H9 (cell line): ENCODE measurements around the gene FFAR4. TPM values are rescaled to one million over a fixed set of nuclear protein-coding genes. Genes with fewer than 3 reads are reported as not detected.

ENCODE experiments used
- DNase-seq: peaks from one replicate; pipeline ENCODE4 v3.0.0-alpha.2; 2017
- H2AFZ ChIP-seq: one replicate; pipeline ENCODE4 v1.6.1; 2013; ENCODE audit warnings: mild to moderate bottlenecking, low read length, control low read depth, moderate library complexity
- H2AK5ac ChIP-seq: 2 replicates; pipeline ENCODE4 v1.6.1; 2013; ENCODE audit warnings: low read length, control low read depth, mixed read lengths; ENCODE audit not compliant: insufficient read length
- H2BK120ac ChIP-seq: one replicate; pipeline ENCODE4 v1.6.1; 2013; ENCODE audit warnings: low read depth, mild to moderate bottlenecking, low read length, control low read depth, inconsistent platforms; ENCODE audit not compliant: poor library complexity, severe bottlenecking
- H2BK12ac ChIP-seq: 2 replicates; pipeline ENCODE4 v1.6.1; 2013; ENCODE audit warnings: low read length, control low read depth, mixed read lengths, low read depth; ENCODE audit not compliant: insufficient read length
- H2BK15ac ChIP-seq: 2 replicates; pipeline ENCODE4 v1.6.1; 2013; ENCODE audit warnings: low read depth, low read length, control low read depth
- H2BK20ac ChIP-seq: one replicate; pipeline ENCODE4 v1.6.1; 2013; ENCODE audit warnings: low read depth, mild to moderate bottlenecking, low read length, control low read depth, inconsistent platforms; ENCODE audit not compliant: poor library complexity, severe bottlenecking
- H2BK5ac ChIP-seq: 2 replicates; pipeline ENCODE4 v1.6.1; 2013; ENCODE audit warnings: low read length, control low read depth, mixed read lengths; ENCODE audit not compliant: insufficient read length
- H3K14ac ChIP-seq: 2 replicates; pipeline ENCODE4 v1.6.1; 2013; ENCODE audit warnings: low read length, control low read depth; ENCODE audit not compliant: insufficient read depth
- H3K18ac ChIP-seq: 2 replicates; pipeline ENCODE4 v1.6.1; 2013; ENCODE audit warnings: low read depth, mild to moderate bottlenecking, mixed read lengths, low read length, control low read depth; ENCODE audit not compliant: insufficient read length
- H3K23ac ChIP-seq: 2 replicates; pipeline ENCODE4 v1.6.1; 2013; ENCODE audit warnings: low read length, control low read depth, mixed read lengths, low read depth; ENCODE audit not compliant: insufficient read length
- H3K23me2 ChIP-seq: 2 replicates; pipeline ENCODE4 v1.6.1; 2013; ENCODE audit warnings: low read depth, mild to moderate bottlenecking, mixed read lengths, low read length, control low read depth; ENCODE audit not compliant: insufficient read length, poor library complexity, severe bottlenecking
- H3K27ac ChIP-seq: 2 replicates; pipeline ENCODE4 v1.5.1; 2013; ENCODE audit warnings: low read length, control low read depth, mixed read lengths, low read depth; ENCODE audit not compliant: insufficient read length
- H3K27me3 ChIP-seq: 2 replicates; pipeline ENCODE4 v1.6.1; 2013; ENCODE audit warnings: low read length, control low read depth, inconsistent platforms; ENCODE audit not compliant: insufficient read depth
- H3K4ac ChIP-seq: 2 replicates; pipeline ENCODE4 v1.6.1; 2013; ENCODE audit warnings: low read depth, mild to moderate bottlenecking, control low read depth, inconsistent platforms, low read length, moderate library complexity
- H3K4me1 ChIP-seq: 2 replicates; pipeline ENCODE4 v1.6.1; 2013; ENCODE audit warnings: low read length, control low read depth, inconsistent platforms; ENCODE audit not compliant: insufficient read depth
- H3K4me2 ChIP-seq: 2 replicates; pipeline ENCODE4 v1.6.1; 2013; ENCODE audit warnings: low read length, control low read depth, mixed read lengths; ENCODE audit not compliant: insufficient read length, insufficient read depth
- H3K56ac ChIP-seq: 2 replicates; pipeline ENCODE4 v1.6.1; 2013; ENCODE audit warnings: low read depth, mild to moderate bottlenecking, mixed read lengths, low read length, control low read depth; ENCODE audit not compliant: insufficient read length
- H3K79me1 ChIP-seq: 2 replicates; pipeline ENCODE4 v1.6.1; 2013; ENCODE audit warnings: low read depth, mild to moderate bottlenecking, moderate library complexity, low read length, control low read depth, inconsistent platforms; ENCODE audit not compliant: insufficient read depth, poor library complexity, severe bottlenecking
- H3K79me2 ChIP-seq: 2 replicates; pipeline ENCODE4 v1.6.1; 2013; ENCODE audit warnings: low read length, control low read depth, inconsistent platforms; ENCODE audit not compliant: insufficient read depth
- H3K9ac ChIP-seq: 2 replicates; pipeline ENCODE4 v1.6.1; 2013; ENCODE audit warnings: low read length, control low read depth, mixed read lengths; ENCODE audit not compliant: insufficient read length; ENCODE audit errors: extremely low read depth
- H3K9me3 ChIP-seq: one replicate; pipeline ENCODE4 v1.6.1; 2013; ENCODE audit warnings: low read depth, low read length, inconsistent platforms; ENCODE audit not compliant: control insufficient read depth
- H3T11ph ChIP-seq: one replicate; pipeline ENCODE4 v1.6.1; 2013; ENCODE audit warnings: mild to moderate bottlenecking, low read length, control low read depth, inconsistent platforms
- H4K20me1 ChIP-seq: one replicate; pipeline ENCODE4 v1.6.1; 2013; ENCODE audit not compliant: control insufficient read depth, insufficient read length, insufficient read depth
- H4K5ac ChIP-seq: 2 replicates; pipeline ENCODE4 v1.6.1; 2013; ENCODE audit warnings: low read depth, mild to moderate bottlenecking, mixed read lengths, low read length, control low read depth; ENCODE audit not compliant: insufficient read length
- H4K8ac ChIP-seq: replicated peaks from 2 replicates; pipeline ENCODE4 v1.6.1; 2013; ENCODE audit warnings: low read length, control low read depth, mixed read lengths, low read depth; ENCODE audit not compliant: insufficient read length
- H4K91ac ChIP-seq: 2 replicates; pipeline ENCODE4 v1.6.1; 2013; ENCODE audit warnings: low read depth, mild to moderate bottlenecking, moderate library complexity, mixed read lengths, low read length, control low read depth; ENCODE audit not compliant: insufficient read length
- H3K27ac Mint-ChIP-seq, 3 experiments: 2 replicates in 2 of 3; 3 replicates in 1 of 3; pipeline ENCODE4 v1.8.0; 2020 to 2021; ENCODE audit warnings: mixed read lengths in 3 of 3, mild to moderate bottlenecking in 1 of 3, moderate library complexity in 1 of 3
- H3K27me3 Mint-ChIP-seq: 2 replicates; pipeline ENCODE4 v1.8.0; 2021; ENCODE audit warnings: low read depth, mild to moderate bottlenecking, moderate library complexity, mixed read lengths
- H3K36me3 Mint-ChIP-seq, 3 experiments: 2 replicates in 2 of 3; 3 replicates in 1 of 3; pipeline ENCODE4 v1.8.0; 2020 to 2021; ENCODE audit warnings: low read depth in 3 of 3, mixed read lengths in 3 of 3; ENCODE audit not compliant: insufficient read depth in 1 of 3
- H3K4me1 Mint-ChIP-seq, 2 experiments: 2 replicates each; pipeline ENCODE4 v1.8.0; 2020; ENCODE audit warnings: mixed read lengths in 2 of 2
- H3K4me3 Mint-ChIP-seq, 2 experiments: 2 replicates in 1 of 2; 3 replicates in 1 of 2; pipeline ENCODE4 v1.8.0; 2020 to 2021; ENCODE audit warnings: mild to moderate bottlenecking in 2 of 2, mixed read lengths in 2 of 2, moderate library complexity in 1 of 2
- H3K9me3 Mint-ChIP-seq, 2 experiments: 2 replicates in 1 of 2; 3 replicates in 1 of 2; pipeline ENCODE4 v1.8.0; 2020; ENCODE audit warnings: mild to moderate bottlenecking in 2 of 2, mixed read lengths in 2 of 2, moderate library complexity in 1 of 2
- WGBS: extraction: QIAGEN DNeasy Blood & Tissue Kit; methylation state at CpG from one replicate; pipeline ENCODE4 v1.1.7; 2013; ENCODE audit warnings: missing lambda C conversion rate, low lambda C conversion rate, mixed read lengths; ENCODE audit not compliant: insufficient read length; ENCODE audit errors: extremely low coverage; 5-methylcytosine and 5-hydroxymethylcytosine counted together
- total RNA-seq: library from RNA; stranded (reverse); gene quantifications from 2 replicates; pipeline ENCODE4 v1.2.1, GENCODE V29; 2021
- TF ChIP-seq, protein P1 (sequence below): fragments of 200-600 bp; sonication (generic); conservative IDR thresholded peaks from 3 replicates; pipeline ENCODE4 v1.8.0; 2021; ENCODE audit warnings: antibody characterized with exemption, mild to moderate bottlenecking

FFAR4 gene
- total RNA-seq, 1 experiment from 2014 or later: not detected

- no peaks in the 10 kb centered on the region for H3K4me1 ChIP-seq
- no peak overlapping the region for H2BK5ac ChIP-seq
- no peak overlapping the region for H3K9ac ChIP-seq
- H2BK15ac ChIP-seq: no peak overlapping the region
- no peaks in the 10 kb centered on the region for H3K9me3 Mint-ChIP-seq
- H4K8ac ChIP-seq: no peak overlapping the region
- peaks cover 24% of the 10 kb centered on the region for H3K27me3 ChIP-seq
- no peak overlapping the region for H3T11ph ChIP-seq
- TF ChIP-seq, protein P1, sequence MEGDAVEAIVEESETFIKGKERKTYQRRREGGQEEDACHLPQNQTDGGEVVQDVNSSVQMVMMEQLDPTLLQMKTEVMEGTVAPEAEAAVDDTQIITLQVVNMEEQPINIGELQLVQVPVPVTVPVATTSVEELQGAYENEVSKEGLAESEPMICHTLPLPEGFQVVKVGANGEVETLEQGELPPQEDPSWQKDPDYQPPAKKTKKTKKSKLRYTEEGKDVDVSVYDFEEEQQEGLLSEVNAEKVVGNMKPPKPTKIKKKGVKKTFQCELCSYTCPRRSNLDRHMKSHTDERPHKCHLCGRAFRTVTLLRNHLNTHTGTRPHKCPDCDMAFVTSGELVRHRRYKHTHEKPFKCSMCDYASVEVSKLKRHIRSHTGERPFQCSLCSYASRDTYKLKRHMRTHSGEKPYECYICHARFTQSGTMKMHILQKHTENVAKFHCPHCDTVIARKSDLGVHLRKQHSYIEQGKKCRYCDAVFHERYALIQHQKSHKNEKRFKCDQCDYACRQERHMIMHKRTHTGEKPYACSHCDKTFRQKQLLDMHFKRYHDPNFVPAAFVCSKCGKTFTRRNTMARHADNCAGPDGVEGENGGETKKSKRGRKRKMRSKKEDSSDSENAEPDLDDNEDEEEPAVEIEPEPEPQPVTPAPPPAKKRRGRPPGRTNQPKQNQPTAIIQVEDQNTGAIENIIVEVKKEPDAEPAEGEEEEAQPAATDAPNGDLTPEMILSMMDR: no peak
- H2BK12ac ChIP-seq: no peak overlapping the region
- no peak overlapping the region for H2BK20ac ChIP-seq
- no peaks in the 10 kb centered on the region for H3K79me1 ChIP-seq
- peaks cover 14 to 15% of the 10 kb centered on the region in 2 experiments for H3K4me1 Mint-ChIP-seq
- peaks cover 69% of the 10 kb centered on the region for H3K27me3 Mint-ChIP-seq
- H3K27ac Mint-ChIP-seq: no peak overlapping the region
- H3K14ac ChIP-seq: no peak overlapping the region
- H3K23me2 ChIP-seq: peaks cover 7% of the 10 kb centered on the region
- H3K4me2 ChIP-seq: no peak overlapping the region
- no peak overlapping the region for H3K23ac ChIP-seq
- no peaks in the 10 kb centered on the region for H3K9me3 ChIP-seq
- no peak overlapping the region for H3K56ac ChIP-seq
- no peaks in the 10 kb centered on the region; a peak in 1 of 7 replicates for H3K36me3 Mint-ChIP-seq
- no peak for DNase-seq
- WGBS: no CpG with 5 or more reads among the region's 1 CpG
- no peak overlapping the region for H2BK120ac ChIP-seq
- no peaks in the 10 kb centered on the region for H3K79me2 ChIP-seq
- no peaks in the 10 kb centered on the region for H4K20me1 ChIP-seq
- H3K18ac ChIP-seq: no peak overlapping the region
- no peak overlapping the region for H3K27ac ChIP-seq
- no peak overlapping the region for H4K5ac ChIP-seq
- H3K4ac ChIP-seq: no peak overlapping the region
- no peak overlapping the region for H2AK5ac ChIP-seq
- no peak overlapping the region for H4K91ac ChIP-seq
- no peak overlapping the region for H3K4me3 Mint-ChIP-seq
- no peak overlapping the region for H2AFZ ChIP-seq
Measured at GRCh38 chr10:93599335-93599734, 32.9 kb downstream of the FFAR4 start.
